HG02970 (cell line): Measurements from ENCODE around the gene PHACTR2.

Experiments used
- ATAC-seq: cut with Tn5 transposase; IDR thresholded peaks from one replicate; pipeline ENCODE4 v1.9.1; 2021; ENCODE audit warnings: mild to moderate bottlenecking, moderate library complexity, moderate number of reproducible peaks; ENCODE audit not compliant: unreplicated experiment, low FRiP score

The PHACTR2 gene

DNA sequence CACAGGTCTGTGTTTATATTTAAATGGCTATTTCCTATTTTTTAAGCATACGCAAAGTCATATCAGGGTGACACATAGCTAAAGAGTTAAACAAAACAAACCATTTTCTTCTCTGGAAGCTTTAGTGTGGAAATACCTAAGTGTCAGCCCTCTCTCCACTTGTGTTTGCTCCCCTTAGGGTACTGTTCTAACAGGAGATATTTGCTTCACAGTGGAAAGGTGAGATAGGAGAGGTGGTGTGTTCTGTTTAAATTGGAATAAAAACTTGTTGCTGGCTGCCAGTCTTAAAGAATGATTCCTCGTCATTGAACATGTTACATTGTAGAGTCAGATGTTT is 18.9 kb downstream of the PHACTR2 start:
- ATAC-seq = no peak

DNA sequence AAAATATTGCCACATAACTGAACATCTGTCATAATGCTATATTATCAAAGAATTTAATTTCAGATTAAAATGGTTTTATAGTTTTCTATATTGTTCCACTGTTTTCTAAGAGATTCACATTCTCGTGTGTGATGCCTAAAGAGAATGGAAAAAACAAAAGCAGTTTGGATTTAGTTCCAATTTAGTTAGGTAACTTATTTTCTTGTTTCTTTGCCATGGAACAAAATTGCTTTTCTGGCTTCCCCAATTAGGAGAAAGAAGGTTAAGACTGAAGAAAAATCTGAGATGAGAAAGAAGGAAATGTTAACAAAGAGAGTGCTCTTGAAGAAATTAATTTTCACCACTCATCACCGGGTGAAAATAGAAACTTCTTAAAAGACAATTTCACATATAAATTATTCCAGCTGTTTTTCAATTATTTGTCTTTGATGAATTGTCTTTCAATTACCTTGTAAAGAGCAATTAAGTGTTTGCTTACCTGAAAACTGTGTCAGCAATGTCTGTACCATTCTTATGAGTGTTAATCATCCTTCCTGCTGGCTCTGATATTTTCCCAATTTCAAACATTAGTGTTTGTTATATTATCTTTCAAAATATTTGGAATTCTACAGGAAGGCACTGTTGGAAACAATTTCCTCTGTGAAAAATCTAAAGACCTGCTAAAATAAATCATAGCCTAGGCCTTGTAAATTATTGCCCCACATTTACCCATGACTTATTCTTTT is 19.5 kb downstream of the PHACTR2 start:
- ATAC-seq = no peak

DNA sequence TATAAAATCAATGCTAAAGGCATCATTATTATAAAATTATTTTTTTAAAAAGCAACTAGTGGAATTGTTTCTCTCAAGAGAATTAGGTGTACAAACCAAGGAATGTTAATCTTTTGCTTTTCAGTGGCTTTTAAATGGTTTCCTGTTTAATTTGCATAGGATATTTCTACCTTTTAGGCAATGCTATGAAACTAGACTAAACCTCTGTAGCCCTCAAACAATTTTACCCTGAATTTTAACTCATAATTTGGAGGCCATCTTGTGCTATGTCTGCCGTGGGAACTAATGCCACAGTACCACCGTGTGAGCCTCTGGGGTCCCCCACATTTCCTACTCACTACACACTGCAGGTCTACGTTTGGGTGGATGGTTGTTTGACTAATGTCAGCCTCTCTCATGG is 20.6 kb downstream of the PHACTR2 start:
- ATAC-seq = no peak

DNA sequence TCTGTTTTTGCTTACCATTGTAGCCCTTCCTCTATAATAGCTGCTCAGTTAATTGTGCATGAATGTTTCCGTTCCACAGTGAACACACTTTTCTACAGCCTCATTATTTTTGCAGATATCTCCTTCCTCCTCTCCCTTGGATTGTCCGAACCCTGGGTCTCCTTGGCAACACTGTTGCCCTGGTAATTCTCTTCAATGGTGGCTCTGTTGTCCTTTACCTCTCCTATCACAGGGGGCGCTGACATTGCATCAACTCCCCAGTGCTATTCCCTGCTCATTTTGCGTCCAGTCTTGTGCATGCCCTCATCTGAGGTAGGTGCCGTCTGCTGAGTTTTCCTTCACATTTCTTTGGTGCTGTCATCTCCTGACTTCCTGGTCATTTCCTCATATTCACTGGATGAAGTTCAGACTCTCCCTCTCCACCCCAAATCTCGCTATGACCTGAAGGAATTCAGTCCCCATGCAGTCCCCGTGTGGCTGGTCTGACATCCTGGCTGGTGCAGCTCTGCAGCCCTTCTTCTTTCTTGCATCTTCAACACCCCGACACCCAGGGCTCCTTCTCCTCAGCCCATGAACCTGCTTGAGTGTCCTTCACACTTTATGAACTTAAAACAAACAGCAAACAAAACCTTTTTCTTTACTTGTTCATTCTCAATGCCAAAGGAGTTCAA is 21.1 kb downstream of the PHACTR2 start:
- no peak for ATAC-seq

DNA sequence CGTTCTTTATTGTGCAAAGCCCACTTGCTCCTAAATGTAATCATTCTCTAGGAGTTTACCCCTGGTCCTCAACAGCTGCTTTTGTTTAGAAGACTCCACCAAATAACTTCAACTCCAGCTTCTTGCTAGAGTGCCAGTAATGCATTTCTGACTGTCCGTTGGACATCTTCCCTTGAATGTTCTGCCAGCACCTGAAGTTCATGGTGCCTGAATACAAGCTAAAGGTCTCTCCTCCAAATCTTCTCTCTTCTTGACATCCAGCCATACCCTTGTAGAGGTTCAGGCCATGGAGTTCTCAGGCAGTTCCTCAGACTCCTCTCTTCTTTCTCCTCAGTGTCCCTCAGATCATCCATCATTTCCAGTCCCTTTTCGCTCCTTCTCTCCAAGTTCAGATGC is 21.7 kb downstream of the PHACTR2 start:
- no peak for ATAC-seq

DNA sequence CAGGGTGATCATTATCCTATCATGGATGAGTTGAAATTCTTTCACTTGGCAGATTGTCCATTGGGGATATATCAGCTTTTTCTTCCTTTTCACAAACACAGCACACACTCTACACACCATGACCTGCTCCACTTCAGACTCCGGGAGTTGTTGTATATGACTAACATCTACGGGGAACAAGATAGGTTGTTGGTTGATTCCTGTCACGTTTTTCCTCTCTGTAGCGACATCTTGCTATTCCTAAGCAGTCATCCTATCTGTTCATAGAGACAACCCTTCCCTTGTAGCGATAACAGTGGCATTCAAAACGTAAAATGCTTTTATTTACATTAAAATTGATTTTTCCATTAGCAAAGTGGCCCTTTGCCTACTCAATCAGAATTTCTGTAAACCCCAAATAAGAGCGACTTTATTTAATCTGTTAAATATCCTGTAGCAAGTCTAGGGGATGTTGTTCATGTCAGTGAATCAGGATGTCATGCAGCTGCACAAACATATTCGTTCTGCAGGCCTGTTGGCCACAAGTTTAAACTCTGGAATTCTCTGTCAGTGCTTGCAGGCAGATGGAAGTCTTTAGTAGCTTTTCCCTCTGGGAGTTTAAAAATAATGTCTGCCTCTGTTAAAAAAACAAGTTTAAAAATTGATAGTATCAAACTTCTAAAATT is 23.1 kb downstream of the PHACTR2 start:
- no peak for ATAC-seq

DNA sequence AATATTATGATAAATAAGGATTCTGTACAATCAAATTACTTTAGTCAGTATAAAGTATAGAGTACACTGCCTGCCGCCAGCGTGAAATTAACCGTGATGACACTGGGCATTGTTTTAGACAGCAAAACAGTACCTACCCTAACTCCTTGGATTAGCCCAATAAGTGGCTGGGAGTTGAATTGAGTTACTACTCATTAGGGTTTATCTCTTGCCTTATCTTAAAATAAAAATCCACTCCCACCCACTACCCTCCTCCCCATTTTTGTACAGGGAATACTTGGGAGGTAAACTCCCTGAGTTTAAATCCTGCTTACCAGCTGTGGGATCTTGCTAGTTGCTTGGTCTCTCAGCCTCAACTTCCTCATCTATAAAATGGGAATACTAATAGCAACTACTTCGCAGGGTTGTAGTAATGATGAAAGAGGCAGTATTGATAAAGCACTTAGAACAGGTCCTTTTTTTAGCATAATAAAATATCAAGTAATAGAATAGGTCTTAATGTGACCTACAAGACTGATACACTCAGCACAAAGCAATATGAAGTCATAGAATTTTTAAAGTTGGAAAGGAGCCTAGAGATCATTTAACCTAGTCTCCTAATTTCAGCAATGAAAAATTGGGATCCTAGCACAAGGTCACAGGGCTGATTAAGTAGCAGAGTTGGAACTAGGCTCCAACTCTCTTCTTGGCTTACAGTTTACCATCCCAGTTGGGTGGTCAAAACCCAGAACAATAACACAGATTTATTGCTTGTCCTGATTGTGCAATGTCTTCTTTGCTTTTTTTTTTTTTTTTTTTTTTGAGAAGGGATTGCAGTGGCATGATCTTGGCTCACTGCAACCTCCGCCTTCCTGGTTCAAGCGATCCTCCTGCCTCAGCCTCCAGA is 23.8 kb downstream of the PHACTR2 start:
- no peak for ATAC-seq

DNA sequence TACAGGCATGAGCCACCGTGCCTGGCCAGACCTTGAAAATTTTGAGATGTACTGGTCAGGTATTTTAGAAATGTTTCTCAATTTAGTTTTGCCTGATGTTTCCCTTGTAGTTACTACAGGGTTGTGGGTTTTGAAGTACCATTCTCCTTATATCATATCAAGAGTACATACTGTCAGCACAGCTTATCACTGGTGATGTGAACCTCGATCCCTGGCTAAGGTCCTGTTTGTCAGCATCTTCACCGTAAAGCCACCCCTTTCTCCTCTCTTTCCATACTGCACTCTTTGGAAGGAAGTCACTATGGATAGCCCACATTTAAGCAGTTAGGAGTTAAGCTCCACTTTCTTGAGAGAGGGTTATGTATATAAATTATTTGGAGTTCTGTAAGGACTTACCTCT is 27.8 kb downstream of the PHACTR2 start:
- no peak for ATAC-seq

DNA sequence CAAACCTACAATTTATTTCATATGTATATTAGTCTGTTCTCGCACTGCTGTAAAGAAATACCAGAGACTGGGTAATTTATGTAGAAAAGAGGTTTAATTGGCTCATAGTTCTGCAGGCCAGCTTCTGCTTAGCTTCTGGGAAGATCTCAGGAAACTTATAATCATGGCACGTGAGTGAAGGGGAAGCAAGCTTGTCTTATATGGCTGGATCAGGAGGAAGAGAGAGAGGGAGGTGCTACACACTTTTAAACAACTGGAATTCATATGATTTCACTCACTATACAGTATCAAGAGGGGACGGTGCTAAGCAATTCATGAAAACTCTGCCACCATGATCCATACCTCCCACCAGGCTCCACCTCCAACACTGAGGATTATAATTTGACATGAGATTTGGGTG is 29.9 kb downstream of the PHACTR2 start:
- ATAC-seq = no peak

DNA sequence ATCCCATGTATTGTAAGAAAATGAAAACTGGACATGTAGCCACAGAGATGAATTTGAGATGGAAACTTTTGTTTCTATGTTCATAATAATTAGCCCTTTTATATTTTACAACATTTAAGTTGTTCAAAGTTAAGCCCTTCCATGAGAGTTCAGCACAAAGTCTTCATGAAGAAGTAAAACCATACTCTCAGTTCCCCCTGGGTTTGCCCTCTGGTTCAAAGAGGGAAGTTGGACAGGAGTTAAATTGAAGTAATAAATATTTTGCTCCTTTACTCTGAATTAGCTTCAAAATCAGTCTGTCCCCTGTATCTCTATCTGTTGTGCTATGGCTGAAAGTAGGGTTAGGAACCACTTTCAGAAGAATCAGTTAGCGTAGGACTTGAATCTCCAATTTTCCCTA is 31.1 kb downstream of the PHACTR2 start:
- ATAC-seq = no peak

DNA sequence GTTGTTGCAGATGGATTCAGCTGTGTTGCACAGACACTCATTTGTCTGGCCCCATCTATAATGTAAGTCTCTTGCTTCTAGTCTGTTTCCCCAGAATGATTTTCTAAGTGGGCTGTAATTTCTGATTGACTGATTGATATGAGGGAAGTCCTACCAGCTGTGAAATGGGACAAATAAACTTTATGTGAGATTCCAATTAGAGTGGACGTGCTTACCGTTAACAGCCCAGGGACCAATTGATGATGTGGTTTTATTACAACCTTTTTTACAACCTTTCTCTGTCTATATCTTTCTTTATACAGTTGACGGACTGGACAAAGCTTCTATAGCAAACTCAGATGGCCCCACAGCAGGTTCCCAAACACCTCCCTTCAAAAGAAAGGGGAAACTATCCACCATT is 33.9 kb downstream of the PHACTR2 start:
- no peak for ATAC-seq

DNA sequence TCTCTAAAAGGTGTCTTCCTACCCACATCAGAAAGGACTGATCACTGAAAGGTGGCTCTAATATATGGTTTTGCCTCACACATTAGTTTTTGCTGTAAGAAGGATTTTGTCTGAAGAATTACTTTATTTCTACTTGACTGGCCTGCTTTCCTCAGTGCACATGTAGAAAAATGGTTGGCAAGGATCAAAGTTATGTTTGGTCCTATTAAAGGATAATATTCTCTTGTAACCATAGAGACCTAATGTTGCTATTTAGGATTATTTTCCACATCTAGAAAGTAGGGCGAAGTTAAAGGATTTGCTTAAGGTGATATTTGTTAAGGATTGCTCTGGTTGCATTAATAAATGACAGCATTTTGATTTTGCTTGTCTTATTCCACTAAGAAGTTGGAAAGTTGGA is 40.7 kb downstream of the PHACTR2 start:
- no peak for ATAC-seq

DNA sequence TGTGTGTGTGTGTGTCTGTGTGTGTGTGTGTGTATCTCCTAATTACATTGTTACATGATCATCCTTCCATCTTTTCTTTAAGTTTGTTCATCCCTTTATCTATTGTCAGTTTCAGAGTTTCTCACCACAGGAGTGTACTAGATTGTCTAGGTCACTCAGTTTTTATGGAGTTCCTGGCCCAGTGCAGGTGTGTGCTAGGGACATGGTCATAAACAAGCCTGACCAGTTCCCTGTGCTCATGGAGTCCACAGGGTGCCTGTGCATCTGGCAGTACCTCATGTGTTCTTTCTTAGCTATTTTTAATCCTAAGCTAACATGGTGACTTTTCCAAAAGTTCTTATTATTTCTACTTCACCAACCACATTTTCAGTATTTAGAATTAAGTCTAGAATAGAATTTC is 43.9 kb downstream of the PHACTR2 start:
- ATAC-seq = no peak

DNA sequence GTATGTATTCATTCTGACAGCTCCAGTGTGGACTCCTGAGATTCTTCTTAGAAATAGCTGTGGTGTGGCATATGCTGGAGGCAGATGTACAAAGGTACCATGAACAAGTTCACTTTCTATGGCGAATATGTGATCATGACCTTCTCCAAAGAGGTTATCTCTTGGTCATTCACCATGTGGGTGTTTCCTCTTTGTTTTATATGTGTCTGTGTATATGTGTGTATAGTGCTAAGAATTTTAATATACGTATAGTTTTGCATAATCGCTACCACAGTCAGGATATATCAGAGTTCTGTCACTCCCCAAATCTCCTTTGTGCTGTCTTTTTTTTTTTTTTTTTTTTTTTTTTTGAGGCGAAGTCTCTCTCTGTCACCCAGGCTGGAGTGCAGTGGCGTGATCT is 47.1 kb downstream of the PHACTR2 start:
- ATAC-seq = no peak

DNA sequence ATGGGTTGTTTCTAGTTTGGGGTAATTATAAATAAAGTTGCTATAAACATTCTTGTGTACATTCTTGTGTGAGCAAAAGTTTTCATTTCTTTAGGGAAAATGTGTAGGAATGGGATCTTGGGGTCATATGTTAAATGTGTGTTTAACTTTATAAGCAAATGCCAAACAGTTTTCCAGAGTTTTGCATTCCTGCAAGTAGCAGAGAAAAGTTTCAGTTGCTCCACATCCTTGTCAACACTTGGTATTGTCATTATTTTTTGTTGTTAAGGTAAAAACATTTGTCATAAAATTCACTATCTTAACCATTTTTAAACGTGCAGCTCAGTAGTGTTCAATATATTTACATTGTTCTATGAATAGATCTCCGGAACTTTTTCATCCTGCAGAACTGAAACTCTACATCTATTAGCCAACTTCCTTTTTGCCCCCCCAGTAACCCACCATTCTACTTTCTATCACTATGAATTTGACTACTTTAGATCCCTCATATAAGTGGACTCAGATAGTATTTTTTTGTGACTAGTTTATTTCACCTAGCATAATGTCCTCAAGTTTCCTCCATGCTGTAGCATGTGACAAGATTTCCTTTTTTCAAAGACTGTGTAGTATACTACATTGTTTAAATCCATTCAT is 48.4 kb downstream of the PHACTR2 start:
- no peak for ATAC-seq

DNA sequence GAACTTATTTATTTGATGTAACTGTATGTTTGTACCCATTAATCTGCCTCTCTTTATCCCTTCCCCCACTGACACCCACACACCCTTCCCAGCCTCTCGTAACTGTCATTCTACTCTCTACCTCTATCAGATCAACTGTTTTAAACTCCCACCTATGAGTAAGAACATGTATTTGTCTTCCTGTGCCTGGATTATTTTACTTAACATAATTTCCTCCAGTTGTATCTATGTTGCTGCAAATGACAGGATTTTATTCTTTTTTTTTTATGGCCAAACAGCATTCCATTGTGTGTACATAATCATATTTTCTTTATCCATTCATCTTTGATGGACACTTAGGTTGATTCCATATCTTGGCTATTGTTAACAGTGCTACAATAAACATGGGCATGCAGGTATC is 49.3 kb downstream of the PHACTR2 start:
- no peak for ATAC-seq

DNA sequence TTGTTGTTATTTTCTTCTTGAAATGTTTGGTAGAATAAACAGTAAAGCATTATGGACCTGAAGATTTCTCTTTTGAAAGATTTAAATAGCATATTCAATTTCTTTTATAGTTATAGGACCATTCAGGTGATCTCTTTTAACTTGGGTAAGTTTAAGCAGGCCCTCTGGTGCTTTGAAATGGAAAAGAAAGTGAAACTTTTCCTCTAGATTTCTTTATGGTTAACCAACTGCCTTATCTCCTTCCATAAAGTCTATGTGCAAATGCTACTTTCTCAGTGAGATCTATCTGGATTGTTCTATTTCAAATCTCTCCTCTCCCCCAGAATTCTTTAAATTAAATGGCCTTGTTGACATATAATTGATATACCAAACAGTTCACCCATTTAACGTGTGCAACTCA is 54.0 kb downstream of the PHACTR2 start:
- no peak for ATAC-seq

DNA sequence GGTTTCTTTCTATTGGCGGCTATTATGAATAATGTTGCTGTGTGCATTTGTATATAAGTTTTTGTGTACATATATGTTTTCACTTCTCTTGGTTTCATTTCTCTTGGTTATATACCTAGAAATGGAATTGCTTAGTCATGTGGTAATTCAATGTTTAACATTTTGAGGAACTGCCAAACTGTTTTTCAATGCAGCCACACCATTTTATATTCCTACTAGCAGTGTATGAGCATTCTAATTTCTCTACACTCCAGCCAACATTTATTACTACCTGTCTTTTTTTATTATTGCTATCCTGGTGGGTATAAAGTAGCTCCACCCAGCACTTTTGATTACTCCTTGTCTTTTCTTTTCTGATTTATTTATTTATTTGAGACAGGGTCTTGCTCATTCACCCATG is 54.8 kb downstream of the PHACTR2 start:
- ATAC-seq = no peak

DNA sequence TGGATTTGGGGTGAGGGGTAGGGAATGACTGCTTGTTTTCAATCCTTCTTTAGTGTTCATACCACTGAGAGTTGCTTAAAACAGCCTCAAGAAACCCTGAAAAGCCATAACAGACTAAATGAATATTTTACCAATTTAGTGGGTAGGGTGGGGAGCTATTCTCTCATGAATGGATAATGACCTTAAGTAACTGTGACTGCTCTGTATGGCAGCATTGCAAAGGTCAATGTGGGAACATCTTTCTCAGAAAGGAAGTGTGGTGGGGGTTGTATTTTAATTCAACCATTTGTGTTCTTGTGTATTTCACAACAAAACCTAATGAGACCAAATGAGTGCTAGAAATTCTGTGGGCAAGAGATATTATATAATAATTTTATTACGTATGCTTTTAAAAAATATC is 55.7 kb downstream of the PHACTR2 start:
- ATAC-seq = no peak

DNA sequence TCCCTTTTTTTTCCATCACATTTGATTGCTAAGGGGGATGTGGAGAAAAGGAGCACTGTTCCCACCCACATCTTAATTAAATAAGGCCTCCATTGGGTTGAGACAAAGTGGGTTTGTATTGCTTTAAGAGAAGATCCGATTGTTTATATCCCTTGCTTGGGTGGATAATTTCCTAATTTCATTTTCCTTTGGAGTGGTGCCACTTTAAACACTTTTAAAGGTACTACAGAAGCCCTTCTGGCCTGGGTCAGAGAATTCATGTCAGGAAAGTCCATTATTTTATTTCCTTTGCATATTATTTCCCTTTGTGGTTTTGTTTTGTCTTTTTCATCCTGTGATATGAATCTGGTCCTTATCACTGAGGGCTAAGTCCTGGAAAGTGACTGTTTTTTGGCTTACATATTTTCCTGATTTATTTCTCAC is 56.9 kb downstream of the PHACTR2 start:
- no peak for ATAC-seq
